GM19099 (cell line): ENCODE data around the gene C7orf57.

ENCODE experiments used
- POLR2A ChIP-seq: IDR thresholded peaks from 3 replicates; pipeline ENCODE4 v1.6.1; 2011; ENCODE audit warnings: low read depth; ENCODE audit not compliant: insufficient read length; ENCODE audit errors: extremely low read depth

The C7orf57 gene

DNA sequence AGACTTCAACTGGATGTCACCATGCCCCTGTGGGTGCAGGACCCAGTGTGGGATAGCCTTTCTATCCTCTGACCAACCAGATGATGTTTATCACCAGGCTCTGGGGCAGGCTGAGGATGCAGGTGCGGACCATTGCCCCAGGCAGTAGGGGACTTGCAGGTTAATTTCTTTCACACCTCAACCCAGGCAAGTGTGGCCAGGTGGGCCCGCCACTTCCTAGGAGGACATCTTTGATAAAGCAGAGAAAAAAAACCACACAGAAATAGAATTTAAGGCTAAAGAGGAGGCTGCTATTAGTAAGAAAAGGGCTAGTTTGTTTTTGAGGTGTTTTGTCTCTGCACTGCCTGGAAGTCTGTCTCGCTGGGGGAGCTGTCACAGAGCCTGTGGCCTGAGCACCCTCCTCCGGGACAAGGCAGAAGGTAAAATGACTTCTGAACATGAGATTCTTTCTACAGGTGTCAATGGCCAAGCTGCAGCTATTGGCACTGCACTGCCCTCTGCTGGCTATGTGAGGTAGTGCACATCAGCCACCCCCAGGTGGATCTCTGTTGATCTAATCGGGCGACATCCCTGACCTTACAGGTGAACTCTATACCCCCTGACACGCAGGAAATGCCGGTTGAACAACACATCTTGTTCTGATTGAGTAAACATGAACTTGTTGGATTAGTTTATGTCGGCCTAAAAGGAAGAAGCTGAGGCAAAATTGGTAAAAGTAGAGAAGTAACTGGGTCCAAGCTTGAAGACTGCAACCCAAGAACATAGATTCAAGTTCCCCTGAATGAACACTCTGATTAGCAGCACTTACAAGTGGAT, 74.7 kb downstream of the C7orf57 start:
- no peak for TF ChIP-seq POLR2A

DNA sequence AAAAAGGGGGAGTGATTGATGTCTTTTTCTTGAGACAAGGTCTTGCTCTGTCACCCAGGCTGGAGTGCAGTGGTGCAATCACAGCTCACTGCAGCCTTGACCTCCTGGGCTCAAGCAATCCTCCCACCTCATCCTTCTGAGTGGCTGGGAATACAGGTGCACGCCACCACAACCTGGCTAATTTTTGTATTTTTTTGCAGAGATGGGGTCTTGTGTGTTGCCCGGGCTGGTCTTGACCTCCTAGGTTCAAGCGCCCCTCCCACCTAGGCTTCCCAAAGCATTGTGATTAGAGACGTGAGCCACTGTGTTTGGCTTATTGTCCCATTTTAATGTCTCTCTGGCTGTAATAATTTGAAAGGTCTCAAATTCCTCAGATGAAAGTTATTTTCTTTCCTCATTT, 75.5 kb downstream of the C7orf57 start:
- TF ChIP-seq POLR2A, result no peak
